ENCODE data around the gene IMPACT. TPM values are rescaled to one million over a fixed set of nuclear protein-coding genes. Genes with fewer than 3 reads are reported as not detected.

Gene IMPACT
- total and polyA plus RNA-seq, 3 donors from 2014 or later: 49.0 to 59.7 (median 50.4) TPM

DNA sequence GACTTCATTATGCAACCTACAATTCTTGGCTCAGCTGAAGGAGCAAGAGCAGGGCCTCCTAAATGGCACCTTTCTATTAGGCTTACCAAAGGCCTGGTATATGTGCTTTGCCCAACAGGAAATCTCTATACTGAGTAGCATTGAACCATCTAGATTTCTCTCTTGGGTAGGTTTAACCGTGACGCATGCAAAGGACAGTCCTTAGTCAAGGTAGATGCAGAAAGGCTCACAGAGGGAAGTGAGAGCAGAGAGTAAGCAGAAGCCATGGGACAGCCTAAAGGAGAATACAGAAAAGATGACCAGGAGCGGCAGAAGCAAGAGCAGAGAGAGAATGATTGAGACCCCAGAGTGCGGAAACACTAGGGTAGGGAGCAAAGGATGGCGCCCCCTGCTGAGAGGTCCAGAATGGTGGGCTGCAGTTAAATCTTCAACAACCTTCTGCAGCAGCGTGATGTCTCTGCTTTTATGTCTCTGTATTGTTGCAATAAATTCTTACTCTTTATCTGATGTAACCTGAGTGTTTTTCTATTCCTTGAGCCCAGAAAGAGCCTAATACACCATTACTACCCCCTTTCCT lies 24.2 kb upstream of the IMPACT start:
- Histone ChIP-seq H3K4me3 (no peak overlapping the region), H3K27ac (no peak overlapping the region), H3K9me3 (no peaks in the 10 kb centered on the region), H3K27me3 (no peaks in the 10 kb centered on the region), H3K4me1 (no peaks in the 10 kb centered on the region), H3K36me3 (ENCODE audit: low read depth, missing control alignments) (no peaks in the 10 kb centered on the region)
- peak; percentile 25 for DNase-seq
- TF ChIP-seq POLR2A (IDR thresholded peaks at IDR 0.05): no peak
- TF ChIP-seq, protein P1, sequence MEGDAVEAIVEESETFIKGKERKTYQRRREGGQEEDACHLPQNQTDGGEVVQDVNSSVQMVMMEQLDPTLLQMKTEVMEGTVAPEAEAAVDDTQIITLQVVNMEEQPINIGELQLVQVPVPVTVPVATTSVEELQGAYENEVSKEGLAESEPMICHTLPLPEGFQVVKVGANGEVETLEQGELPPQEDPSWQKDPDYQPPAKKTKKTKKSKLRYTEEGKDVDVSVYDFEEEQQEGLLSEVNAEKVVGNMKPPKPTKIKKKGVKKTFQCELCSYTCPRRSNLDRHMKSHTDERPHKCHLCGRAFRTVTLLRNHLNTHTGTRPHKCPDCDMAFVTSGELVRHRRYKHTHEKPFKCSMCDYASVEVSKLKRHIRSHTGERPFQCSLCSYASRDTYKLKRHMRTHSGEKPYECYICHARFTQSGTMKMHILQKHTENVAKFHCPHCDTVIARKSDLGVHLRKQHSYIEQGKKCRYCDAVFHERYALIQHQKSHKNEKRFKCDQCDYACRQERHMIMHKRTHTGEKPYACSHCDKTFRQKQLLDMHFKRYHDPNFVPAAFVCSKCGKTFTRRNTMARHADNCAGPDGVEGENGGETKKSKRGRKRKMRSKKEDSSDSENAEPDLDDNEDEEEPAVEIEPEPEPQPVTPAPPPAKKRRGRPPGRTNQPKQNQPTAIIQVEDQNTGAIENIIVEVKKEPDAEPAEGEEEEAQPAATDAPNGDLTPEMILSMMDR (IDR thresholded peaks at IDR 0.05): peak in 1 of 3 experiments; percentile 27
- 84 to 86% methylated on average over 6 of the region's 6 CpGs for WGBS, 2 donors
- intact Hi-C loops (cut with DNase I; ENCODE audit: low total_unique reads): no loop called here

DNA sequence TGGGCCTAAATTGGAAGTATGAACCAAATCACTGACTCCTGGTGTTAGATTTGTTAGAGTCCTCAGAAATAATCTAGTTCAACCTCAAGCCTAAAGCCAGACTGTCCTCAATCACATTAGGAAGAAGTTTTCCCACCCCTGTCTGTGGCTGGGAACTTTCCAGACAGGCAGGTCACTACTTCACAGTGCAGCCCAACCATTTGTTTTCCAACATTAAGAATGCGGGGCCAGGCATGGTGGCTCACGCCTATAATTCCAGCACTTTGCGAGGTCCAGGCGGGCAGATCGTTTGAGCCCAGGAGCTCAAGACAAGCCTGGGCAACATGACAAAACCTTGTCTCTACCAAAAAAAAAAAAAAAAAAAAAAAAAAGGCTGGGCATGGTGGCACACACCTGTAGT lies 23.4 kb upstream of the IMPACT start:
- no peaks in the 10 kb centered on the region for H3K4me1 ChIP-seq
- no peaks in the 10 kb centered on the region for H3K27me3 ChIP-seq
- 86 to 95% methylated on average over 5 of the region's 5 CpGs for WGBS, 2 donors
- no peak for TF ChIP-seq POLR2A (IDR thresholded peaks at IDR 0.05)
- DNase-seq: no peak
- no peaks in the 10 kb centered on the region for H3K36me3 ChIP-seq (ENCODE audit: low read depth, missing control alignments)
- H3K4me3 ChIP-seq: no peak overlapping the region
- H3K27ac ChIP-seq: no peak overlapping the region
- H3K9me3 ChIP-seq: no peaks in the 10 kb centered on the region
- intact Hi-C loops (cut with DNase I; ENCODE audit: low total_unique reads): no loop called here

DNA sequence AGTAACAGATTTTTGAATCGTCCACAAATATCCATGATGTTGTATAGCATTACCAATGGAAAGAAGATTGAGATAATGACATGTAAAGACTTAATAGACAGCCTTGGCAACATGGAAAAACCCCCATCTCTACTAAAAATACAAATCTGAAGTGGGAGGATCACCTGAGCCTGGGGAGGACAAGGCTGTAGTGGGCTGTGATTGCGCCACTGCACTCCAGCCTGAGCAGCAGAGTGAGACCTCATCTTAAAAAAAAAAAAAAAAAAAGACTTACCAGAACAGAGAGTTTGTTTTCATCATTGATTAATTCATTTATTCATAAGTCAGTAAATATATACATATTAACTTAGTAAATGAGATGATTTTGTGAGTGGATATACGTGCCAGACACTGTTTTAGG lies 21.9 kb upstream of the IMPACT start:
- Histone ChIP-seq H3K4me3 (no peak overlapping the region), H3K27me3 (no peaks in the 10 kb centered on the region), H3K4me1 (no peaks in the 10 kb centered on the region), H3K27ac (no peak overlapping the region), H3K36me3 (ENCODE audit: low read depth, missing control alignments) (no peaks in the 10 kb centered on the region), H3K9me3 (no peaks in the 10 kb centered on the region)
- no peak for DNase-seq
- intact Hi-C loops (cut with DNase I; ENCODE audit: low total_unique reads): no loop called here
- TF ChIP-seq POLR2A (IDR thresholded peaks at IDR 0.05): no peak
- TF ChIP-seq, protein P1 (IDR thresholded peaks at IDR 0.05): no peak
- 84 to 89% methylated on average over 3 of the region's 3 CpGs for WGBS, 2 donors

DNA sequence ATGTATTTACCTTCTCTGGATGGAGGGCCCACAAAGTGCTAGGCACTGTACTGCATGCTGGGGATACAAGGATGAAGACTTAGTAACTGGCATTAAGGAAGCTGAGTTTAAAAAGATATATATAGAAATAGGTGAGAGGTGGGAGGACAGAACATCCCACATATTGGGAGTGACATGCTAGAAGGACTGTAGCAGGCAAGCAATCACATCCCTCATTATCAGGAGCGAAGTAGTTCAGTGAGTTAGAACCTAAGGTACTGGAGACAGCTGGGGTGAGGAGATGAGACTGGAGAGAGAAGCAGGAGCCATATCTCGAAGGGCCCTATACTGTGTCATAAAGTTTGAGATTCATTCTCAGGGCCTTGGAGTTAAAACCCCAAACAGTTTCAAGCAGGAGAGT lies 18.0 kb upstream of the IMPACT start:
- no peak for DNase-seq
- intact Hi-C loops (cut with DNase I; ENCODE audit: low total_unique reads): no loop called here
- no peaks in the 10 kb centered on the region for H3K27me3 ChIP-seq
- H3K9me3 ChIP-seq: no peaks in the 10 kb centered on the region
- no peak overlapping the region for H3K27ac ChIP-seq
- TF ChIP-seq, protein P1 (IDR thresholded peaks at IDR 0.05): no peak
- TF ChIP-seq POLR2A (IDR thresholded peaks at IDR 0.05): no peak
- no peaks in the 10 kb centered on the region for H3K36me3 ChIP-seq (ENCODE audit: low read depth, missing control alignments)
- 83 to 85% methylated on average over 2 of the region's 2 CpGs for WGBS, 2 donors
- no peaks in the 10 kb centered on the region for H3K4me1 ChIP-seq
- no peak overlapping the region for H3K4me3 ChIP-seq

DNA sequence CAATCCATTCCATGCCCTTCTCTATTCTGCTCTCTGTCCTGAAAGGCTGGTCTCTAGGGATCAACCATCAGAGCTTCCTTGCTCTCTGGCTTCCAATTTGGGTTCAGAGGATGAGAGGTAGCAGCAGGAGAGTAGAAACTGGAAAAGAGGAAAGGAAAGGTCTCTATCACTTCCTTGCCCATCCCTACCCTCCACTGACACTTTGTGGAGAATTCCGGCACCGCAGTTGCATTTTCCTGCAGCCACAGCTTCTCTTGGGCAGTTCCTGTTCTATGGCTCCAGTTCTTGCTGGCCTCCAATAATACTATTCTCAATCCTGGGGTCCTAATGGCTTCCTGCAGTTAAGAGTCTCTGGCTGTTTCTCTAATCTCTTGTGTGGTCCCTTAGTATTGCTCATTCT lies 13.3 kb upstream of the IMPACT start:
- DNase-seq: peak; percentile 37
- TF ChIP-seq, protein P1 (IDR thresholded peaks at IDR 0.05): peak in 1 of 3 experiments; percentile 37
- TF ChIP-seq POLR2A (IDR thresholded peaks at IDR 0.05): no peak

More for the DNA sequence above, 13.3 kb upstream of the IMPACT start:
- 43 to 50% methylated on average over 2 of the region's 2 CpGs for WGBS, 2 donors
- H3K27me3 ChIP-seq: no peaks in the 10 kb centered on the region
- H3K27ac ChIP-seq: no peak overlapping the region
- no peaks in the 10 kb centered on the region for H3K36me3 ChIP-seq (ENCODE audit: low read depth, missing control alignments)
- no peaks in the 10 kb centered on the region for H3K4me1 ChIP-seq
- no peak overlapping the region for H3K4me3 ChIP-seq
- H3K9me3 ChIP-seq: no peaks in the 10 kb centered on the region
- intact Hi-C loops (cut with DNase I; ENCODE audit: low total_unique reads): no loop called here

Measured in testis (tissue), 3 donors.